H1 (cell line): ENCODE measurements around the gene ARHGAP23. TPM values are rescaled to one million over a fixed set of nuclear protein-coding genes. Genes with fewer than 3 reads are reported as not detected.

Experiments
- CHD7 ChIP-seq: fragments of 300-600 bp; sonication (generic); IDR thresholded peaks from 2 replicates; pipeline ENCODE4 v1.7.1; 2012; ENCODE audit warnings: low read length, moderate library complexity, mild to moderate bottlenecking, inconsistent platforms; ENCODE audit not compliant: insufficient replicate concordance
- polyA plus RNA-seq, 7 experiments: library from polyadenylated mRNA; depleted of rRNA in 3 of 7; stranded (reverse) in 5 of 7; unstranded in 2 of 7; fragments of >200 nt in 5 of 7; fragments of 200-250 nt in 2 of 7; gene quantifications; 1 replicate in 5 of 7; 2 replicates in 1 of 7; 4 replicates in 1 of 7; pipeline versions ENCODE4 v1.2.1 to v1.2.3, GENCODE V29; 2011 to 2013; ENCODE audit warnings: missing spikeins in 2 of 7, mixed read lengths in 2 of 7
- total RNA-seq: library from RNA; stranded (reverse); fragmentation: NEBNext Ultra II Directional; extraction: Animal tissue kit (Norgen Biotek cat#: 25700); gene quantifications from 2 replicates; pipeline ENCODE4 v1.2.1, GENCODE V29; 2021

Gene ARHGAP23
- total and polyA plus RNA-seq, 2 of the 8 experiments (the other 6 are each of a cell fraction or from before 2014, with no cell fraction given), result 16.3 to 107 TPM

- TF ChIP-seq CHD7, result no peak
Measured at GRCh38 chr17:38425744-38426143, 2.5 kb upstream of the ARHGAP23 start (continued).
